ENCODE results near the gene SHROOM3.

SHROOM3 gene

GRCh38 chr4:76673362-76673761 is 238.3 kb downstream of the SHROOM3 start:
- no peak for TF ChIP-seq CTCF (IDR thresholded peaks at IDR 0.05)
- Histone ChIP-seq H3K9me3 (no peaks in the 10 kb centered on the region), H3K27me3 (peaks cover 12% of the 10 kb centered on the region), H3K36me3 (no peaks in the 10 kb centered on the region), H3K4me3 (ENCODE audit: low read depth in 1 of 2, low read length in 1 of 2) (no peak overlapping the region), H3K4me1 (ENCODE audit: control insufficient read depth in 1 of 2, insufficient read depth in 1 of 2, low read depth in 1 of 2, low read length in 1 of 2) (no peaks in the 10 kb centered on the region), H3K27ac (no peak overlapping the region)

GRCh38 chr4:76674983-76675382 is 240.0 kb downstream of the SHROOM3 start:
- H3K4me3 ChIP-seq (ENCODE audit: low read depth in 1 of 2, low read length in 1 of 2) = no peak overlapping the region
- no peaks in the 10 kb centered on the region for H3K9me3 ChIP-seq
- no peak for TF ChIP-seq CTCF (IDR thresholded peaks at IDR 0.05)
- peaks cover 12% of the 10 kb centered on the region for H3K27me3 ChIP-seq
- H3K36me3 ChIP-seq = no peaks in the 10 kb centered on the region
- no peak overlapping the region for H3K27ac ChIP-seq
- H3K4me1 ChIP-seq (ENCODE audit: control insufficient read depth in 1 of 2, insufficient read depth in 1 of 2, low read depth in 1 of 2, low read length in 1 of 2) = no peaks in the 10 kb centered on the region

- H3K27me3 ChIP-seq = peaks cover 12% of the 10 kb centered on the region
- H3K9me3 ChIP-seq = no peaks in the 10 kb centered on the region
- H3K27ac ChIP-seq = no peak overlapping the region
- no peak for TF ChIP-seq CTCF (IDR thresholded peaks at IDR 0.05)
- H3K4me3 ChIP-seq (ENCODE audit: low read depth in 1 of 2, low read length in 1 of 2) = no peak overlapping the region
- H3K36me3 ChIP-seq = no peaks in the 10 kb centered on the region
- H3K4me1 ChIP-seq (ENCODE audit: control insufficient read depth in 1 of 2, insufficient read depth in 1 of 2, low read depth in 1 of 2, low read length in 1 of 2) = no peaks in the 10 kb centered on the region
Measured at GRCh38 chr4:76677571-76678326, 242.7 kb downstream of the SHROOM3 start.

- H3K9me3 ChIP-seq = no peaks in the 10 kb centered on the region
- H3K4me1 ChIP-seq (ENCODE audit: control insufficient read depth in 1 of 2, insufficient read depth in 1 of 2, low read depth in 1 of 2, low read length in 1 of 2) = no peaks in the 10 kb centered on the region
- no peak overlapping the region for H3K27ac ChIP-seq
- H3K4me3 ChIP-seq (ENCODE audit: low read depth in 1 of 2, low read length in 1 of 2) = no peak overlapping the region
- no peak for TF ChIP-seq CTCF (IDR thresholded peaks at IDR 0.05)
- no peaks in the 10 kb centered on the region for H3K36me3 ChIP-seq
- peaks cover 28% of the 10 kb centered on the region for H3K27me3 ChIP-seq
Measured at GRCh38 chr4:76679691-76680090, 244.7 kb downstream of the SHROOM3 start.

GRCh38 chr4:76680952-76681351 is 245.9 kb downstream of the SHROOM3 start:
- no peak overlapping the region for H3K4me3 ChIP-seq (ENCODE audit: low read depth in 1 of 2, low read length in 1 of 2)
- TF ChIP-seq CTCF (IDR thresholded peaks at IDR 0.05) = no peak
- no peaks in the 10 kb centered on the region for H3K9me3 ChIP-seq
- H3K27ac ChIP-seq = no peak overlapping the region
- H3K27me3 ChIP-seq = peaks cover 40% of the 10 kb centered on the region
- H3K36me3 ChIP-seq = no peaks in the 10 kb centered on the region
- no peaks in the 10 kb centered on the region for H3K4me1 ChIP-seq (ENCODE audit: control insufficient read depth in 1 of 2, insufficient read depth in 1 of 2, low read depth in 1 of 2, low read length in 1 of 2)
